Neuronal stem cell (in vitro differentiated cells): ENCODE results near the gene RAB11FIP3.

Experiments used
- DNase-seq: peaks from one replicate; pipeline ENCODE4 v3.0.0-alpha.2; 2013; ENCODE audit warnings: low spot score
- H2AFZ ChIP-seq: one replicate; pipeline ENCODE4 v1.6.1; 2013; ENCODE audit warnings: mild to moderate bottlenecking, low read length, inconsistent platforms
- H2AK5ac ChIP-seq: 2 replicates; pipeline ENCODE4 v1.6.1; 2013; ENCODE audit warnings: low read depth, mild to moderate bottlenecking, inconsistent platforms, low read length, moderate library complexity, mixed read lengths
- H2BK120ac ChIP-seq: 2 replicates; pipeline ENCODE4 v1.6.1; 2013; ENCODE audit warnings: low read depth, mild to moderate bottlenecking, inconsistent platforms, low read length, moderate library complexity, mixed read lengths
- H2BK12ac ChIP-seq: one replicate; pipeline ENCODE4 v1.6.1; 2013; ENCODE audit warnings: low read length, inconsistent platforms
- H2BK15ac ChIP-seq: 2 replicates; pipeline ENCODE4 v1.6.1; 2013; ENCODE audit warnings: mild to moderate bottlenecking, low read length, inconsistent platforms, mixed read lengths
- H2BK5ac ChIP-seq: one replicate; pipeline ENCODE4 v1.6.1; 2013; ENCODE audit warnings: inconsistent platforms, mild to moderate bottlenecking, low read length, moderate library complexity
- H3K14ac ChIP-seq: one replicate; pipeline ENCODE4 v1.6.1; 2013; ENCODE audit warnings: low read length, inconsistent platforms
- H3K18ac ChIP-seq: 2 replicates; pipeline ENCODE4 v1.6.1; 2013; ENCODE audit warnings: low read length, inconsistent platforms
- H3K23ac ChIP-seq: 2 replicates; pipeline ENCODE4 v1.6.1; 2013; ENCODE audit warnings: low read depth, mild to moderate bottlenecking, mixed read lengths, low read length, inconsistent platforms; ENCODE audit not compliant: poor library complexity
- H3K27ac ChIP-seq: replicated peaks from 3 replicates; pipeline ENCODE4 v1.5.1; 2013; ENCODE audit warnings: low read length, inconsistent platforms
- H3K27me3 ChIP-seq, 3 experiments: 2 replicates each; pipeline ENCODE4 v1.6.1; 2013; ENCODE audit warnings: low read length in 3 of 3, mild to moderate bottlenecking in 2 of 3, inconsistent platforms in 1 of 3, low read depth in 1 of 3, mixed read lengths in 1 of 3, moderate library complexity in 1 of 3; ENCODE audit not compliant: control insufficient read depth in 3 of 3, insufficient read depth in 3 of 3
- H3K36me3 ChIP-seq, 2 donors: replicated peaks in 1 of 2; 2 replicates each; pipeline ENCODE4 v1.6.1; 2013; ENCODE audit warnings: low read length in 2 of 2; ENCODE audit not compliant: control insufficient read depth in 2 of 2, insufficient read depth in 2 of 2
- H3K4ac ChIP-seq: 2 replicates; pipeline ENCODE4 v1.6.1; 2013; ENCODE audit warnings: inconsistent platforms, mild to moderate bottlenecking, low read length, moderate library complexity
- H3K4me1 ChIP-seq, 2 donors: 1 replicate in 1 of 2; 2 replicates in 1 of 2; pipeline ENCODE4 v1.6.1; 2013; ENCODE audit warnings: low read length in 2 of 2, low read depth in 1 of 2; ENCODE audit not compliant: control insufficient read depth in 2 of 2, insufficient read depth in 1 of 2
- H3K4me2 ChIP-seq: one replicate; pipeline ENCODE4 v1.6.1; 2013; ENCODE audit warnings: mild to moderate bottlenecking, low read length, inconsistent platforms; ENCODE audit not compliant: insufficient read depth, poor library complexity, severe bottlenecking
- H3K4me3 ChIP-seq, 2 donors: 2 replicates each; pipeline ENCODE4 v1.5.1; 2013; ENCODE audit warnings: low read length in 2 of 2, mild to moderate bottlenecking in 2 of 2, inconsistent platforms in 1 of 2, moderate library complexity in 1 of 2
- H3K79me1 ChIP-seq: one replicate; pipeline ENCODE4 v1.6.1; 2013; ENCODE audit warnings: low read depth, mild to moderate bottlenecking, inconsistent platforms, low read length, moderate library complexity
- H3K9ac ChIP-seq: one replicate; pipeline ENCODE4 v1.6.1; 2013; ENCODE audit warnings: mild to moderate bottlenecking, low read depth, low read length, inconsistent platforms; ENCODE audit not compliant: poor library complexity
- H3K9me3 ChIP-seq, 2 donors: replicated peaks in 1 of 2; 2 replicates each; pipeline versions ENCODE3 to v1.6.1; 2013; ENCODE audit warnings: low read length in 2 of 2, mild to moderate bottlenecking in 2 of 2, inconsistent platforms in 1 of 2, low read depth in 1 of 2, mixed read lengths in 1 of 2, moderate library complexity in 1 of 2; ENCODE audit not compliant: control insufficient read depth in 2 of 2, insufficient read depth in 1 of 2
- H4K8ac ChIP-seq: one replicate; pipeline ENCODE4 v1.6.1; 2013; ENCODE audit warnings: low read depth, mild to moderate bottlenecking, inconsistent platforms, low read length, moderate library complexity
- H4K91ac ChIP-seq: one replicate; pipeline ENCODE4 v1.6.1; 2013; ENCODE audit warnings: low read length, low read depth, mild to moderate bottlenecking, inconsistent platforms; ENCODE audit not compliant: poor library complexity
- WGBS, 2 donors: extraction: QIAGEN DNeasy Blood & Tissue Kit; methylation state at CpG; one replicate each; pipeline ENCODE4 v1.1.7; 2013; ENCODE audit warnings: missing lambda C conversion rate in 2 of 2, mixed read lengths in 1 of 2; ENCODE audit not compliant: insufficient read length in 2 of 2, insufficient replicate concordance in 1 of 2; ENCODE audit errors: extremely low coverage in 2 of 2; 5-methylcytosine and 5-hydroxymethylcytosine counted together

The RAB11FIP3 gene

DNA sequence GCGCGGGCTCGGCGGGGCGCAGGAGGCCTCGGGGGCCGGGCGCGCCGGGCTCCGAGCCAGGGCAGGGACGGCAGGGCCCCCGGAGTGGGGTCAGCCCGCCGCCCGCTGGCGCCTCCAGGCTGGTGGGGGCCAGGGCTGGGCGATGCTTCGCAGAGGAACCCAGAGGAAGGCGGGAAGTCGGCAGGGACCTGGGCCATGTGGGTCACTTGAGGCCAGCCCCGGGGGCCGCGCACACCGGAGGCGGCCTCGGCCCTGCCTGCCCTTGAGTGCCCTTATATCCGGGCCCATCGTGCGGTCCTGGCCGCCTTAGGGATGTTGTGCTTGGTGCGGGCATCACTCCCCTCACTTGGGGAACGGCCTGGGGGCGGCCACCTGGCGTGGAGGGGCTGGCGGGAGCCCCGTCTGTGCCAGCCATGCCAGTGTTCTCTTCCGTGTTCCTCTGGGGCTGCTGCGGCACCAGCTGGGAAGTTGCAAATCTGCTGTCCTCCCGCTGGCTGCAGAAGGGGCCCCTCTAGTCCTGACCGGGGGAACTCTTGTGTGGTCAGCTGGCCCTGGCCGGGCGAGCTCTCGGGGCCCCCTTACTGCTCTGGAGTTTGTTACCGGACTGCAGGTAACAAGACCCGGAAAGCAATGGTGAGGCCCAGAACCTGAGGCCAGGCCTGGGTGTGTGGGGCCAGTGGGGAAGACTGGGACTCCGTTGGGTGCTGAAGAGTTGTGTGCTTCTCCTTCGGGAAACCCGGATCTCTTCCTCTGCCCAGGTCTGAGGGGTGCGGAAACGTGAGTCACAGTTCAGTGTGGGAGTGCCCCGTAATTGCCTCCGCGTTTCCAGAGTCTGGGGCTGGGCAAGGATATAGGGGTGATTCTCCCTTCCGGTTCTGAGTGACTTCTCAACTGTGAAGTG lies 102.9 kb downstream of the RAB11FIP3 start:
- H4K8ac ChIP-seq, result peak overlapping the region; percentile 43
- no peak for DNase-seq
- no CpG with 5 or more reads among the region's 55 CpGs for WGBS, 2 donors
- no peak overlapping the region for H3K27ac ChIP-seq
- H3K18ac ChIP-seq, result peak overlapping the region; percentile 87
- H3K36me3 ChIP-seq, result peaks cover 8 to 27% of the 10 kb centered on the region in 2 donors
- H3K4me2 ChIP-seq, result peak overlapping the region; percentile 98
- H3K4me1 ChIP-seq, result peaks cover 20 to 23% of the 10 kb centered on the region in 2 donors
- no peaks in the 10 kb centered on the region for H3K27me3 ChIP-seq
- H4K91ac ChIP-seq, result no peak overlapping the region
- H3K23ac ChIP-seq, result peak overlapping the region; percentile 93
- peaks cover 28% of the 10 kb centered on the region for H3K79me1 ChIP-seq
- peak overlapping the region; percentile 56 for H3K14ac ChIP-seq
- H2AK5ac ChIP-seq, result peak overlapping the region; percentile 70
- peak overlapping the region; percentile 64 for H2AFZ ChIP-seq
- H2BK15ac ChIP-seq, result no peak overlapping the region
- H2BK5ac ChIP-seq, result peak overlapping the region; percentile 24
- peak overlapping the region; percentile 98 for H3K9ac ChIP-seq
- H2BK12ac ChIP-seq, result no peak overlapping the region
- peak overlapping the region; percentile 85 to 94 for H3K4me3 ChIP-seq
- H3K9me3 ChIP-seq, result no peaks in the 10 kb centered on the region
- no peak overlapping the region for H2BK120ac ChIP-seq
- no peak overlapping the region for H3K4ac ChIP-seq

DNA sequence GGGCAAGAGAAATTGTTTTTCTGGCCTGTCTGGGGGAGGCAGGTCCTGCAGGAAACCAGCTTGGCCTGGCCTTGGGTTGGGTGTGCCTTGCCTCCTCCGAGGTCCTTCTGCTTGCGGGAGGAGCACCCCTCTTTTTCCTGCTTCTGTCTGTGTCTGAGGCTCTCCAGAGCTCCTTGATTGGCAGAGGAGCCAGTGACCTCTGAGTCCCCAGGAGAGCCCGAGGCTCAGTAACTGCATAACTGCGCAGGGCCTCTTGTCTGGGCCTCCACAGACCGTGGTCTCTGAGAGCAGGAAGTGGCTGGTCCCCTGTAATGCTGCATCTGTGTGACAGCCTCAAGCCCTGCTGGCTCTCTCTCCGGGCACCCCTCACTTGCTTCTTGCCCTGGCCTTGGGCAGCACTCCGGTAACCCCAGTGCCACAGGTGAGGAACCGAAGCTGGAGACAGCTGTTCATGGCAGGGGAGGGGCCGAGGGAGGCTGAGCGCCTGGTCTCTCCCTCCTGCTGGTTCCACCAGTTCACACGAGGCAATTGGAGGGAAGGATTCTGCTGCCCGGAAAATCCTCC lies 103.6 kb downstream of the RAB11FIP3 start:
- Histone ChIP-seq H3K14ac (no peak overlapping the region), H3K9me3 (no peaks in the 10 kb centered on the region), H3K4me2 (peak overlapping the region; percentile 98), H3K4me1 (peaks cover 20 to 23% of the 10 kb centered on the region in 2 donors), H2BK5ac (no peak overlapping the region), H4K8ac (no peak overlapping the region), H2AFZ (no peak overlapping the region), H3K9ac (peak overlapping the region; percentile 17), H3K23ac (peak overlapping the region; percentile 93), H2BK15ac (no peak overlapping the region), H3K36me3 (peaks cover 8 to 22% of the 10 kb centered on the region in 2 donors), H2BK120ac (no peak overlapping the region), H3K27me3 (no peaks in the 10 kb centered on the region), H3K18ac (no peak overlapping the region), H2AK5ac (no peak overlapping the region), H2BK12ac (no peak overlapping the region), H3K79me1 (peaks cover 31% of the 10 kb centered on the region), H3K4ac (no peak overlapping the region), H4K91ac (no peak overlapping the region), H3K4me3 (peak overlapping the region in 1 of 2 donors; percentile 94), H3K27ac (no peak overlapping the region)
- DNase-seq, result no peak
- no CpG with 5 or more reads among the region's 12 CpGs for WGBS, 2 donors

GRCh38 chr16:530111-530817 lies 104.8 kb downstream of the RAB11FIP3 start:
- peak overlapping the region; percentile 81 for H3K23ac ChIP-seq
- no peak overlapping the region for H2BK15ac ChIP-seq
- no peak overlapping the region for H4K91ac ChIP-seq
- H2BK12ac ChIP-seq, result no peak overlapping the region
- H3K4me1 ChIP-seq, result peaks cover 19 to 23% of the 10 kb centered on the region in 2 donors
- no peak overlapping the region for H2AFZ ChIP-seq
- no peak overlapping the region for H2AK5ac ChIP-seq
- peak overlapping the region in 1 of 2 donors; percentile 94 for H3K4me3 ChIP-seq
- H4K8ac ChIP-seq, result no peak overlapping the region
- no peaks in the 10 kb centered on the region for H3K27me3 ChIP-seq
- peaks cover 4 to 19% of the 10 kb centered on the region in 2 donors for H3K36me3 ChIP-seq
- no peak overlapping the region for H3K14ac ChIP-seq
- peak overlapping the region; percentile 68 for H3K9ac ChIP-seq
- no peak overlapping the region for H2BK5ac ChIP-seq
- no peak overlapping the region for H3K18ac ChIP-seq
- peaks cover 34% of the 10 kb centered on the region for H3K79me1 ChIP-seq
- no peaks in the 10 kb centered on the region for H3K9me3 ChIP-seq
- peak overlapping the region; percentile 11 for H3K4me2 ChIP-seq
- H3K4ac ChIP-seq, result no peak overlapping the region
- WGBS, 2 donors, result no CpG with 5 or more reads among the region's 23 CpGs
- DNase-seq, result no peak
- no peak overlapping the region for H3K27ac ChIP-seq
- no peak overlapping the region for H2BK120ac ChIP-seq
